ENCODE data around the gene NCOR2. TPM values are rescaled to one million over a fixed set of nuclear protein-coding genes. Genes with fewer than 3 reads are reported as not detected.

The NCOR2 gene
- total RNA-seq, 1 donor from 2014 or later: 336 TPM

DNA sequence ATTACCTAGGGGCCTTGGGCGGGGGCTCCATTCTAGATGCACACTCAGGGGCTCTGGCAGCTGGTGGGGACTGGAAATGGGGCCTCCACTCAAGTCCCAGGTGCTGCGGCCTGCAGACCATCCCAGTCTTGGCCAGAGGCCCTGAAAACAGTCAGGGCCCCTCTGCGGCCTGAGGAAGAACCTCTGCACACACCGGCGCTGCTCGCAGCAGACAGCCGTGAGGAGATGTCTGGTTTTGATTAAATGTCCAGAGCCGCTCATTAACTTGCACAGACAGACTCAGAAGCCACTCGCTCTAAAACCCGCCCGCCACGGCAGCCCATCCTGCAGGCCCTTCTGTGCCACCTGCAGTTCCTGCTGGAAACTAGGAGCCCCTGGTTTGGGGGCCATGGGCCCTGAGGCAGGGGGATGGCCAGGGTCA lies 36.4 kb upstream of the NCOR2 start:
- H3K4me3 Mint-ChIP-seq: no peak overlapping the region
- H3K4me1 Mint-ChIP-seq: peaks cover 57% of the 10 kb centered on the region
- H3K36me3 Mint-ChIP-seq: no peaks in the 10 kb centered on the region

DNA sequence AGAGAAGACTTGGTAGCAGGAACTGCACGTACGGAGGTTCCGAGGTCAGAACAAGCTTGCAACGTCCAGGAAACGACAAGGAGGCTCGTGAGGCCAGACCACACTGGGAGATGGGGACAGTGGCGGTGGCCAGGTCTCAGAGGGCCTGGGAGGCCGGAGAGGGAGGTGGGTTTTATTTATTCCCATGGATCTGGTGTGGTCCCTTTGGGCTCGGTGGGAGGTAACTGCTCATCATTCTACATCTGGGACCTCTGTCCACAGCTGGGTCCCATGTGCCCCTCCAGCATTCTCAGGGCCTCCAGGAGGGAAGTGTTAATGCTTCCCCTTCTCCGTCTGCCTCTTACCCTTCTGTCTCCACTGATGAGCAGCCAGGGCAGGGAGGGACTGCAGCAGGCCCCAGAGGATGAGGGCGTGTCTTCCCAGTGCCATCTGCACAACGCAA lies 35.7 kb upstream of the NCOR2 start:
- H3K27me3 Mint-ChIP-seq (ENCODE audit: low read depth): no peaks in the 10 kb centered on the region
- no peak for DNase-seq (ENCODE audit: low spot score in 2 of 2, unreplicated experiment in 2 of 2)
- H3K9me3 Mint-ChIP-seq: peaks cover 8% of the 10 kb centered on the region
- no peak overlapping the region for H3K4me3 Mint-ChIP-seq
- no peaks in the 10 kb centered on the region for H3K36me3 Mint-ChIP-seq
- TF ChIP-seq, protein P1, sequence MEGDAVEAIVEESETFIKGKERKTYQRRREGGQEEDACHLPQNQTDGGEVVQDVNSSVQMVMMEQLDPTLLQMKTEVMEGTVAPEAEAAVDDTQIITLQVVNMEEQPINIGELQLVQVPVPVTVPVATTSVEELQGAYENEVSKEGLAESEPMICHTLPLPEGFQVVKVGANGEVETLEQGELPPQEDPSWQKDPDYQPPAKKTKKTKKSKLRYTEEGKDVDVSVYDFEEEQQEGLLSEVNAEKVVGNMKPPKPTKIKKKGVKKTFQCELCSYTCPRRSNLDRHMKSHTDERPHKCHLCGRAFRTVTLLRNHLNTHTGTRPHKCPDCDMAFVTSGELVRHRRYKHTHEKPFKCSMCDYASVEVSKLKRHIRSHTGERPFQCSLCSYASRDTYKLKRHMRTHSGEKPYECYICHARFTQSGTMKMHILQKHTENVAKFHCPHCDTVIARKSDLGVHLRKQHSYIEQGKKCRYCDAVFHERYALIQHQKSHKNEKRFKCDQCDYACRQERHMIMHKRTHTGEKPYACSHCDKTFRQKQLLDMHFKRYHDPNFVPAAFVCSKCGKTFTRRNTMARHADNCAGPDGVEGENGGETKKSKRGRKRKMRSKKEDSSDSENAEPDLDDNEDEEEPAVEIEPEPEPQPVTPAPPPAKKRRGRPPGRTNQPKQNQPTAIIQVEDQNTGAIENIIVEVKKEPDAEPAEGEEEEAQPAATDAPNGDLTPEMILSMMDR (IDR thresholded peaks at IDR 0.05; ENCODE audit: unreplicated experiment): no peak
- peaks cover 50% of the 10 kb centered on the region for H3K4me1 Mint-ChIP-seq
- H3K27ac Mint-ChIP-seq: peak overlapping the region; percentile 95

More for the DNA sequence above, 36.4 kb upstream of the NCOR2 start:
- Mint-ChIP-seq H3K27ac (peak overlapping the region; percentile 95), H3K27me3 (ENCODE audit: low read depth) (no peaks in the 10 kb centered on the region), H3K9me3 (peaks cover 6% of the 10 kb centered on the region)
- TF ChIP-seq, protein P1 (IDR thresholded peaks at IDR 0.05; ENCODE audit: unreplicated experiment): no peak
- peak in 1 of 2 experiments; percentile 57 for DNase-seq (ENCODE audit: low spot score in 2 of 2, unreplicated experiment in 2 of 2)

DNA sequence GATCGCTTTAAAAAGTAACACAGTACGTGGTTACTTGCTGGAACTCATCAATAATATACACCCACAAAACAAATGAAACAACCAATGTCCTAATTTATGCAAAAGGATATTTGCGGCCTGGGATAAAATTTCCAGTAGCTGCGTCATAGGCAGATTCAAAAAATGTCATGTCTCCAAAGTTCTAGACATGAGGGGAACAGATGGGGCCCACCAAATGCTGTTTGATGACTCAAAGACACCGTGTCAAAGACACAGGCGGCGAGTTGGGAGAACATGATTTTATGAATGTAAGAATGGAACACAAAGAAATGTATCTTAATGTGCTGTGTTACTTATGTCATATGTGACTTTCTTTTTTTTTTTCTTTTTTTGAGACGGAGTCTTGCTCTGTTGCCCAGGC lies 34.3 kb upstream of the NCOR2 start:
- H3K4me3 Mint-ChIP-seq: no peak overlapping the region
- peaks cover 8% of the 10 kb centered on the region for H3K9me3 Mint-ChIP-seq

DNA sequence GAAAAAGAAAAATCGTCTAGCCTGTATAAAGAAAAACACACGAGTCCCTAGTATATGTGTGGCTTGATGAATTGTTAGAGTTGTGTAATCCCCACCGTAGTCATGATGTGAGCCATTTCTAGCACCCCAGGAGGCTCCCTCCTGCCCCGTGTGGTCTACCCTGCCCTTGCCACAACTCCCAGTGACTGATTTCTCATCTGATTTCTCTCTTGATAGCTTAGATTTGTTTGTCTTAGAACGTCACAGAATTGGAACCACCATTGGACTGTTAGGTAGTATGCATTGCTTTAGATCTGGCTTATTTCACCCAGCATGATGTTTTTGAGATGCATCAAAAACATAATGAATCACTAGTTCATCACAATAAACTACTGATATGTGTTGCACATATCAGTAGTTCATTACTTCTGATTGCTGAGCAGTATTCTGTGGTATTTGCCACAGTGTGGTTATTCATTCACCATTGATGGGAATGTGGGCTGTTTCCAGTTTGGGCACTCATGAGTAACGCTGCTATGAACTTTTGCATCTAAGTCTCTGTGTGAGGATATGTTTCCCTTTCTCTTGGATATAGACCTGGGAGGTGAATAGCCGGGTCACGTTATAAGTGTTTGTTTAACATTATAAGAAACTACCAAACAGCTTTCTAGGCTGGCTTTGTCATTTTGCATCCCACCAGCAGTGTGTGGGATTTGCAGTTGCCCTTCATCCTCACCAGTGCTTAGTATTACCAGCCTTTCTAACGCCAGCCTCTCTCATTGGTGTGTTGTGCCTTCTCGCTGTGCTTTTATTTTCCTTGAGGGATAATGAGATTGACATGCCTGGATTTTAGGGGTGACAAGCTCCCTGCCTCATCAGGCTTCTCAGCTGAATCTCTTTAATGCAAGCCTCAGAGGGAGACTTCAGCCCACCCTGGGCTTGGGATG lies 31.9 kb upstream of the NCOR2 start:
- TF ChIP-seq, protein P1 (IDR thresholded peaks at IDR 0.05; ENCODE audit: unreplicated experiment): no peak
- DNase-seq (ENCODE audit: low spot score in 2 of 2, unreplicated experiment in 2 of 2): no peak
- Mint-ChIP-seq H3K4me1 (peaks cover 19% of the 10 kb centered on the region), H3K27ac (no peak overlapping the region), H3K4me3 (no peak overlapping the region), H3K36me3 (no peaks in the 10 kb centered on the region), H3K27me3 (ENCODE audit: low read depth) (no peaks in the 10 kb centered on the region), H3K9me3 (peaks cover 8% of the 10 kb centered on the region)

More for the DNA sequence above, 34.3 kb upstream of the NCOR2 start:
- Mint-ChIP-seq H3K27me3 (ENCODE audit: low read depth) (no peaks in the 10 kb centered on the region), H3K4me1 (peaks cover 39% of the 10 kb centered on the region), H3K27ac (no peak overlapping the region), H3K36me3 (no peaks in the 10 kb centered on the region)
- TF ChIP-seq, protein P1 (IDR thresholded peaks at IDR 0.05; ENCODE audit: unreplicated experiment): no peak
- DNase-seq (ENCODE audit: low spot score in 2 of 2, unreplicated experiment in 2 of 2): no peak

DNA sequence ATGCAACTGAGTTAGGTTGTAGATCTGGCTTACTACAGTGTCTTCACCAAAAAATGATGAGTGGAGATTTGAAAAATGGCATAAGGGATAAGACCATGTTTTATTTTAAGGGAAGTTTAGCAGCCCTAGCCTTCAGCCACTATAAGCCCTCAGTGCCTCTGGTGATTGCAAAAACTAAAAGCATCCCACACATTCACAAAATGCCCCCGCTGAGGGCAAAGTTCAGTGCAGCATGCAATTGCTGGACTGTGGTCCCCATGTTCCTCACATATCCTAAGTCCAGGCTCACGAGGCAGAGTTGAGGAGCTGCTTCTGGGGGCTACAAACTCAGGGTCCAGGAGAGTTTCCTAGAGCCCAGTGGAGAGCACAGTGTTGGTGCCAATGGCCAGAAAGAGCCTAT lies 29.6 kb upstream of the NCOR2 start:
- Mint-ChIP-seq H3K4me3 (no peak overlapping the region), H3K27me3 (ENCODE audit: low read depth) (no peaks in the 10 kb centered on the region), H3K4me1 (peaks cover 2% of the 10 kb centered on the region)

More for the DNA sequence above, 29.6 kb upstream of the NCOR2 start:
- H3K9me3 Mint-ChIP-seq: peaks cover 8% of the 10 kb centered on the region
- H3K36me3 Mint-ChIP-seq: no peaks in the 10 kb centered on the region
- no peak for DNase-seq (ENCODE audit: low spot score in 2 of 2, unreplicated experiment in 2 of 2)
- TF ChIP-seq, protein P1 (IDR thresholded peaks at IDR 0.05; ENCODE audit: unreplicated experiment): no peak
- H3K27ac Mint-ChIP-seq: no peak overlapping the region
